OCI-M1 (cell line): Measurements from ENCODE around the gene PLXDC1.
A peak's percentile ranks its signal among the peaks of the same experiment; 100 is the strongest.
"Not testable (repeated sequence)": the region's sequence is repeated elsewhere in the genome, so short reads cannot be mapped to it uniquely, and the experiment has no call there.

ENCODE experiments used
- DNase-seq: peaks from one replicate; lab custom pipeline; 2025; lab: John Stamatoyannopoulos, UW

The PLXDC1 gene

GRCh38 chr17:39062846-39063680, 88.4 kb downstream of the PLXDC1 start:
- no peak for DNase-seq

GRCh38 chr17:39058524-39058923, 92.9 kb downstream of the PLXDC1 start:
- no peak for DNase-seq

GRCh38 chr17:39057701-39058206, 93.7 kb downstream of the PLXDC1 start:
- no peak for DNase-seq

DNA sequence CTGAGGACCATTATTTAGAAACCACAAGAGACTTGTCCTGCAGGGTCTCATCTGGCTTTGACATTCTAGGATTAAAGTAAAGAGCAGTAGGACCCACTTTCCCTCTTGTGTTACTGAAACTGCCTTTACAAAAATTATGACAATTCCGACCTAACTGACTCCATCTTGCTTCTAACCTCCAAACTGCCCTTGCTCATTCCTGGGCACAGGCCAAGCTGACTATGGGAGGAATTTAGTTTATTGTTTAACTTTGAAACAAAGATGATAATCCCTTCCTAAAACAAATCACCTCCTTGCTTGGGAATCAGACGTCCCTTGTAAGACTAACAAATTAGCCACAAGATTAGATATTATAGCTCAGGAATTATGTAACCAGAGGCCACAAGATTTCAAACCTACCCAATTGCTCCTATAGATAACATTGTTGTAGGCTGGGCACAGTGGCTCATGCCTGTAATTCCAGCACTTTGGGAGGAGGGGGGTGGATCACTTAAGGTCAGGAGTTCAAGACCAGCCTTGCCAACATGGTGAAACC, 97.3 kb downstream of the PLXDC1 start:
- no peak for DNase-seq

DNA sequence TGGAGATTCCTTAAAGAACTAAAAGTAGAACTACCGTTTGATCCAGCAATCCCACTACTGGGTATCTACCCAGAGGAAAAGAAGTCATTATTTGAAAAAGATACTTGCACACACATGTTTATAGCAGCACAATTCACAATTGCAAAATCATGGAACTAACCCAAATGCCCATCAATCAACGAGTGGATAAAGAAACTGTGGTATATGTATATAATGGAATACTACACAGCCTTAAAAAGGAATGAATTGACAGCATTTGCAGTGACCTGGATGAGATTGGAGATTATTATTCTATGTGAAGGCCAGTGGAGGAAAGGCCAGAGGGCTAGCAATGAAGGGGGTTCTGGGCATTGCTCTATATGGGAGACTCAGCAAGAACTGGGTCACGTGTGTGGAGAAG, 99.0 kb downstream of the PLXDC1 start:
- DNase-seq = not testable (repeated sequence)

DNA sequence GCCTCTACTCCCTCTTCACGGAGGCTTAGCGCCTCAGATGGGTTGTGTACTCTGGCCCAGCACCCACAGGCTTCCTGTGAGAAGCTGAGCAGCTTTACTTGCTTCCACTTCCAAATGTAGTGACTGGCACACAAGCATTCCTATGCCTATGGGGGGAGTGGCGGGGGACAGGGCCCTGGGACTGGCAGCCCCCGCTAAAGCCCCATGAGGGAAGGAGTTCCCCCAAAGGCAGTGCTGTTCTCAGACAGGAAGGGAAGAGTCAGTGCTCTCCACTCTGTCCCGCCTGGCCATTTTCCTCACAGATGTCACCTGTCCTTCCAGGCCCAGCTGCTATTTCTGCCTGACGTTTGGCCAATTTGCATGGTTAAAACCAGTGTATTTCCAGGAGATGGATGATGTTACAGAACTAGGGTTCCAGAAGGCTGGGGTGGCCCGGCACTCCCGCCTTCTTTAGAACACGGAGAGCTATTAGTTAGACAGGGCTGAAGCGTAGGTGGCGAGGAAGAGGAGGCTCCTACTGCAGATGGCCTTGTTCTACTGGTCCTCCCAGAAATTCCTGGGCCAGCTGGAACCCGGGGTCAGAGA, 100.3 kb downstream of the PLXDC1 start:
- no peak for DNase-seq

- no peak for DNase-seq
Observed at GRCh38 chr17:39045948-39046679, 105.3 kb downstream of the PLXDC1 start.

GRCh38 chr17:39036009-39036408, 115.4 kb downstream of the PLXDC1 start:
- no peak for DNase-seq

DNA sequence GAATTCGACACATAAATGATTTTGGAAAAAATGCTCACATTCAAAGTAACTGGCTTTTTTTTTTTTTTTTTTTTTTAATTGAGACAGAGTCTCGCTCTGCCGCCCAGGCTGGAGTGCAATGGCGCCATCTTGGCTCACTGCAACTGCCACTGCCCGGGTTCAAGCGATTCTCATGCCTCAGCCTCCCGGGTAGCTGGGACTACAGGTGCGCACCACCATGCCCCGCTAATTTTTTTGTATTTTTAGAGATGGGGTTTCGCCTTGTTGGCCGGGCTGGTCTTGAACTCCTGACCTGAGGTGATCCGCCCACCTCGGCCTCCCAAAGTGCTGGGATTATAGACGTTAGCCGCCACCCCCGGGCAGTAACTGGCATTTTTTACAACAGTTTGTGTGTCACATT, 115.9 kb downstream of the PLXDC1 start:
- DNase-seq = not testable (repeated sequence)

GRCh38 chr17:39028690-39029089, 122.7 kb downstream of the PLXDC1 start:
- DNase-seq = no peak

GRCh38 chr17:39027455-39028035, 123.9 kb downstream of the PLXDC1 start:
- no peak for DNase-seq

- DNase-seq = no peak
Observed at GRCh38 chr17:39026980-39027451, 124.4 kb downstream of the PLXDC1 start.

DNA sequence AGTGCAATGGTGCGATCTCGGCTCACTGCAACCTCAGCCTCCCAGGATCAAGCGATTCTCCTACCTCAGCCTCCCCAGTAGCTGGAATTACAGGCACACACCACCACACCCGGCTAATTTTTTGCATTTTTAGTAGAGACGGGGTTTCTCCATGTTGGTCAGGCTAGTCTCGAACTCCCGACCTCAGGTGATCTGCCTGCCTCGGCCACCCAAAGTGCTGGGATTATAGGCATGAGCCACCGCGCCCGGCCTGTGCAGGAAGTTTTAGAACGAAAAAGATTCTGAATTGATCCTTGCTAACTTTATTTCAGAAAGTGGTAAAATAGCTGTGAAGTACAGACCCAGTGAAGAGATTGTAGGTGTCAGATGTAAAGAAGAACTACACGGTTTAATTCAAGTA, 125.1 kb downstream of the PLXDC1 start:
- not testable (repeated sequence) for DNase-seq

DNA sequence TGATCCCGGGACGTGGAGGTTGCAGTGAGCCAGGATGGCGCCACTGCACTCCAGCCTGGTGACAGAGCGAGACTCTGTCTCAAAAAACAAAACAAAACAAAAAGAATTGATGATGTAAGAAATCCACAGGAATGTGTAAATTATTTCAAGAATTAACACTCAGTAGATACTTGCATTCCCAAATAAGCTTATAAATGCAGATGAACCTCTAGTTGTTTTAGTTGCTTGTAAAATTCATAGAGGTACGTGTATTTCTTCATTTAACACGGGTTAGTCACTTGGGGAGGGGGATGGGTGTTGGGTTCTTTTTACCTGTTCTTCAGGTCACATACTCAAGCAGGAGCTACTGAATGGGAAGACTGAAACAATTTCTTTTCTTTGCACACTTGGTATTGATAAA, 128.5 kb downstream of the PLXDC1 start:
- no peak for DNase-seq

DNA sequence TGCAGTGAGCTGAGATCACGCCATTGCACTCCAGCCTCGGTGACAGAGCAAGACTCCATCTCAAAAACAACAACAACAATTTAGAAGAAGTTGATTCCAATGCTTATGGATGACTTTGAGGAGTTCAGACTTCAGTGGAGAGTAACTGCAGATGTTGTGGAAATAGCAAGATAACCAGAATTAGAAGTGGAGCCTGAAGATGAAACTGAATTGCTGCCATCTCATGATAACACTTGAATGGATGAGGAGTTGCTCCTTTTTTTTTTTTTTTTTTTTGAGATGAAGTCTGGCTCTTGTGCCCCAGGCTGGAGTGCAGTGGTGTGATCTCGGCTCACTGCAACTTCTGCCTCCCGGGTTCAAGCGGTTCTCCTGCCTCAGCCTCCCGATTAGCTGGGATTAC, 131.4 kb downstream of the PLXDC1 start:
- DNase-seq = peak; percentile 29

DNA sequence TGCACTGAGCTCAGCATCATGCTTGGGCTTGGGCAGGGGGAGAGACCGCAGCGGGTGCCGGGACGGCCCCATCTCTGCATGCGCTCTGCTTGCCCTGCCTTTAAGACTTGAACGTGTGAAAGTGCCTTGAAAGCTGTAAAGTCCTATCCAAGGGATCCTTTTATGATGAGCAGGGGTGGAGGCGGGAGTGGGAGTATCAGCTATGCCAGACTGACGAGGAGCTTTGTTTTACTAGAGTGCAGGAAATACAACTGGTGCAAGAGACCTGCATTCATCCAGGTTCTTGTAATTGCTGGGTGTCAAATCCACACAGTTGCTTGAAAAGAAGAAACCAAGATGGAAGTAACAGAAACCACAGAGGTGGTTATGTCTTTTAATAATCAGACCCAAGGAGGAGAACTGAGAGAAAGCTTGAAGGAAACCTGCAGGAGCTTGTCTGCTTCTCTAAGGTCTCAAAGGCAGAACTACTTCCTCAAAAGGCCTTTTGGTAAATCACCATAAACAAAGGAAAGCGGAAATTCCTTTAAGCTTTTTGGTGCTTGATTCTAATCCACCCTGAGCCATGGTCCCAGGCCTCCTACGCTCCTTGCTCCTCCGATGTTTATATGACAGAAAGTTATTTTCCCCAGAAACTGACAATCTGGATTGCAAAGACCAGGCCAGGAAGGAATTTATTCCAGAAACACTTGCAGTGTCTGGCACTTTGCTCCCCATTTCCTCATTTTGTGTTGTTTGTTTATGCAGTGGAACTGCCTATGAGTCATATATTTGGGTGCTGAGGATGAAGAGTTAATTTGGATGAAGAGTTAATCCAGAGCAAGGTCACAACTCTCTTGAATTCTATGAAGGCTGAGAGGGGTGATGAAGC, 132.9 kb downstream of the PLXDC1 start:
- DNase-seq = peak; percentile 39

DNA sequence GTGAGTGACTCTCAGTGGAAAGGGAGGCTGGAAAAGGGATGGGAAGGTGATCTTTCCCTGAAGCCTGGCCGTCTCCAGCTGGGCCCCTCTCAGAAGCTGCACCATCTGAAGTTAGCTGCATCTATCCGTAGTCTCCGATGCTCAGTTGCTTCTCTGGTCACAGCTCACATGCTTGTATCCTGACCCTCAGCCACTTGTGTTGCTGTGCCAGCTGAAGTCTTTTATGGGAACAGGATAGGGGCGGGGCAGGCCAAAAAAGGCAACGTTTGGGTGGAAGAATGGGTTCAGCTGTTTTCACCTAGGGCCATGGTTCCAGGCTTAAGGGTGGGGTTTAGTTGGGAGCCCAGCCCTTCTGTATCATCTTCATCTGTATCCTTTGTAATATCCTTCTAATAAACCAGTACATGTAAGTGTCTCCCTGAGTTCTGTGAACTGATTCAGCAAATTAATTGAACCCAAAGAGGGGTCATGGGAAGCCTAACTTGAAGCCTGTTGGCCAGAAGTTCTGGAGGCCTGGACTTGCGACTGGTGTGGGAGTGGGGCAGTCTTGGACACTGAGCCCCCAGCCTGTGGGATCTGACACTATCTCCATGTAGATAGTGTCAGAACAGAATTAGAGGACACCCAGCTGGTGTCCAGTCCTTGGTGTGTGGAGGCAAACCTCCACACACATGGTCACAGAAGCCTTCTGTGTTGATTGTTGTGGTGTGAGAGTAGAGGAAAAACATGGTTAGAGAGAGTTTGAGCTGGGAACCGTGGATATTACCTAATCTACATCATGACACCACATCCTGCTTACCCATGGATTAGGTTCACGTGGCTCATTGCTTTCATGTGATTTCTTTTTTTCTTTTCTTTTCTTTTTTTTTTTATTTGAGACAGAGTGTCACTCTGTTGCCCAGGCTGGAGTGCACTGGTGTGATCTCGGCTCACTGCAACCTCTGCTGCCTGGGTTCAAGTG, 135.0 kb downstream of the PLXDC1 start:
- DNase-seq = no peak

DNA sequence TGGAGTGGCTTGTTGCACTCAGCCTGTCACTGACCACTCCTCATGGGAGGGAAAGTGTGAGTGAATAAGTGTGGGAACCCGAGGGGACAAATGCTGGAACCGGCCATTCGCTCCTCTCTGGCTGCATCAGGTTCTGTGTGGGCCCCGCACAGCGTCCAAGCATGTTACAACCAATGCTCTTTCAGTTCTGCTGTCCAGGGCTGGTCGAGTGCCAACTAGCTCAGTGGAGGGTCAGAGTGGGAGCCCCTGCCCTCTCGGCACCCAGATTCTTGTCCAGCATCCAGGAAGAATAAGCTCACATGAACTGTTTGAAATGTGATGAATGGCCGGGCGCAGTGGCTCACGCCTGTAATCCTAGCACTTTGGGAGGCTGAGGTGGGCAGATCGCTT, 135.9 kb downstream of the PLXDC1 start:
- no peak for DNase-seq

DNA sequence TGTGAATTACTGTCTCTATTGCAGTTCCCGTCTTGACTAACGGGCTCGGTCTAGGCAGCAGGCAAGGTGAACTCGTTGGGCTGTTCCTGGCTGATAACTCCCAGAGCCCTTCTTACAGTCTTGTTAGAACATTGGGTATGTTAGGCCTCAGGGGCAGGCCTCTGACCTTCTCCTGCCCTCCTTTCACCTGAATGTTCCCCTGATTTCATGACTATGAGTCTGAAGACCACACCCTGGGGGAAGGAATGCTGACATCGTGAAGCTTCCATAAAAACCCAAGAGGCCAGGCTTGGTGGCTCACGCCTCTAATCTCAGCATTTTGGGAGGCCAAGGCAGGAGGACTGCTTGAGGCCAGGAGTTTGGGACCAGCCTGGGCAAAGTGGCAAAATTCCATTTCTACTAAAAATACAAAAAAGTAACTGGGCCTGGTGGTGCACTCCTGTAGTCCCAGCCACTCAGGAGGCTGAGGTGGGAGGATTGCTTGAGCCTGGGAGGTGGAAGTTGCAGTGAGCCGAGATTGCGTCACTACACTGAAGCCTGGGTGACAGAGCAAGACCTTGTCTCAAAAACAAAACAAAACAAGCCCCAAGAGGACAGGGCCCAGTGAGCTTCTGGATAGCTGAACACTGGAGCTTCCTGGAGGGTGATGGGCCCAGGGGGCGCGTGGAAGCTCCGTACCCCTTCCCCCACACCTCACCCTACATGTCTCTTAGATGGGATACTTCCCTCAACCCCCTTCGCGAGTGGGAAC, 136.5 kb downstream of the PLXDC1 start:
- peak; percentile 19 for DNase-seq
